Stimulated activated CD4-positive, alpha-beta T cell treated with anti-CD3 and anti-CD28 coated beads, Interleukin-12 subunit alpha, Interleukin-12 subunit beta, amount 100 ng/mL, for 4 hours (primary cell): ENCODE data around the gene SLIT1.

Experiments
- DNase-seq: peaks from one replicate; pipeline ENCODE4 v3.0.0-alpha.2; 2020

The SLIT1 gene

DNA sequence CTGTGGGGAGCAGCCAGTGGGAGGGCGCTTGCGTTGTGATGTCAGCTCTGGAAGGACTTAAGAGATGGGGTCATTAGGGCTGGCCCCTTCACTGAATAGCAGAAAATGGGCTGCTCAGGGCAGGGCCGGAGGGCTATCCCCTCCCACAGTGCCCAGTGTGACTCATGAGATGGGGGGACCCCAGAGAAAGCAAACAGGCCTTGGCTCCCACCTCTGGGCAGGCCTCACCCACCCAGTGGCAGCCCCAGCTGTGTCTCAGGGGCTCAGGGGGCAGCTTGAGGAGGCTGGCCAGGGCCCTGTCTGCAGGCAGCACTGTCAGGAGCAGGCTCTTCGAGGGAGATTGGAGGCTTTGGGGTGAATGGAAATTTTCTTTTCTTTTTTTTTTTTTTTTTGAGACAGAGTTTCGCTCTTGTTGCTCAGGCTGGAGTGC is 168.3 kb downstream of the SLIT1 start:
- DNase-seq = no peak

DNA sequence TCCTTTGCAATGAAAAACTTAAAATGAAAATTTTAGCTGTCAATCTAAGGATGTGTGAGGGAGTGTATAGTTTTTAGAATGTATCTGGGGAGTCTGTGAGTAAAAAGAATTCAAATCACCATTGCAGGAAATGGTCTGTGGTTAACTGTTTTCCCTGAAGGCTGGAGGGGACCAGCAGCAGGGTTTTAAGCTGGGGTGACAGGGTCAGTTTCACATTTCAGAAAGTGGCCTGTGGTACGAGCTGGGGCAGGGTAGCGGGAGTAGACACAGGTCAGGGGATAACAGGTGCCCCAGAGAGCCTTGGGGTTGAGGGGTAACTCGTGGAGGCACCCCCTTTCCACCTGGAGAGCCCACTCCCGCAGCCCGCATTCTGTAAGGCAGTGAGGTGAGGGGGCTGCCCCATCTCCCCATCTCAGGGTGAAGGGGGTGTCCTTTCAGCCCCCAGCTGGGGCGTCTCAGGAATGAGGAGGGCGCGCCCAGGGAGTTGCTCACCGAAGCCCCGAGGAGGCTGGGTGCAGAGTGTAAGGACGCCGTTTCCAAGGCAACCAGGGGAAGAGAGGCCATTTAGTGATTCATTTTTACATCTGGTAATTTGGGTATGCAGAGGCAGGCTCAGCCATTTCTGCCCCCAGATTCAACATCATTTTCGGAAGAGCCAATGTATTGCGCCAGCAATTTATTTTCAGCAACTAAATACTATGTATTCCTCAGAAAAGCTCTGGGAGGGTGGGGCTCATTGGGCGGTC is 168.9 kb downstream of the SLIT1 start:
- no peak for DNase-seq

DNA sequence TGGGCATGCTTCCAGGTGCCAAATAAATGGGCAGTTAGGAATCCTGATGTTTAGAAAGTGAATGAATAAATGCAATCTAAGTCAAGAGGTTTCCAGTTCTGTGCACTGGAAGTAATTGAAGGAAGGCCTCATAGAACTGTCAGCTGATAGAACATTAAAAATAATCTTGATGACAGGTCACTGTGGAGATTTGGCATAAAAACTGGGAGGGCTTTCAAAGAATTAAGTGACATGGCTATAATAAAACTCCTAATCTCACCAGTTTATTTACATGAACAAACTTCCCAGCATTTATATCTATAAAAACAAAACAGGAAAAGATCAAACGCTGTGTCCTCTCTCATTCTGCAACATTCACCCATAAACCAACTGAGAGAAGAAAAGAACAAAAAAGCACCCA is 170.5 kb downstream of the SLIT1 start:
- no peak for DNase-seq

DNA sequence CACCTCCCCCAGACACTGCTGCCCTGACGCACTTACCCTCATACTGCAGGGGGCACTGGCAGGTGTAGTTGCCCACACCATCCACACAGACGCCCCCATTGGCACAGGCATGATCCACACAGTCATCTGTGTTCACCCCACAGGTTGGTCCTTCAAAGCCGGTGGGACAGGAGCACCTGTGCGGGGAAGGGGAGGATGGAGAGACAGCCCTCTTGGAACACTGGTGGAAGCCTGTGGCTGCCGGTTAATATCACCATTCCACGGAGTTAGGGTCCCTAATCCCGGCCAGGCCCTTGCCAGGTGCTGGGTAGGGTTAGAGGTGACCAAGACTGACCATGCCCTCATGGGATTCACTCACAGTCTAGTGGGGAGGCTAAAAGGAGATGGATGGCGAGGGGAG is 171.8 kb downstream of the SLIT1 start:
- DNase-seq = no peak

DNA sequence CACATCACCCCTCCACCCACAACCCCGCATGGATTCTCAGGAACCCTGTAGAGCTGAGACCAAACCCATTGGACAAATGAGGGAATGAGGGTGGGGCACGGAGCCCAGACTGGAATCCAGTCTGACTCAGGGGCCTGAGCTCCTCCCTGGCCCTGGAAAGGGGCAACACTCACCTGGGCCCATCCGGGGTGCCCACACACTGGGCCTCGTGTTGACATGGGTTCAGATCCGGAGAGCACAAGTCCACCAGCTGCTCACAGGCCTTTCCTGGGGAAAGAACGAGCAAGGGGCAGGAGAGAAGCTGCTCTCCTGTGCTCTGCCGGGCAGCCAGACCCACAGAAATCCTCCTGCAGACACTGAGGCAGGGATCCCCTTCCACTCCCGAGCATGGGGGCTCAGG is 172.2 kb downstream of the SLIT1 start:
- DNase-seq = no peak

DNA sequence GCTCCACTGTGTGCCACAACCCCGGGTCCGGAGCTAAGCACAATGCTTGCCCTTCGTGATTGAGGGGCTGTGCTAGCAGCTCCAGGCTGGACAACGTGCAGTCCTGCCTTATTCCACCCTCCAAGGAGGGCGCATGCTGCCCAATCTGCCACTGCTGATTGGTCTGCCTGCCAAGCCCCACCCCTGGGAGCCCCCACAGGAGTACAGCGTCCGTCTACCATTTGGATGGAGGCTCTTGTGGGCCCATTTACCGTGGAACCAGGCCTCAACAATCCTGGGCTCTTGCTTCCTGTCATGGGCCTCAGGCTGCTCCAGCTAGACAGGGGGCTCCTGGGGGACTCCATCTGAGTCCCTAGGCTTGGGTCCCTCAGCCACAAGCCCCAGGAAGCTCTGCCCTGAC is 173.3 kb downstream of the SLIT1 start:
- no peak for DNase-seq

DNA sequence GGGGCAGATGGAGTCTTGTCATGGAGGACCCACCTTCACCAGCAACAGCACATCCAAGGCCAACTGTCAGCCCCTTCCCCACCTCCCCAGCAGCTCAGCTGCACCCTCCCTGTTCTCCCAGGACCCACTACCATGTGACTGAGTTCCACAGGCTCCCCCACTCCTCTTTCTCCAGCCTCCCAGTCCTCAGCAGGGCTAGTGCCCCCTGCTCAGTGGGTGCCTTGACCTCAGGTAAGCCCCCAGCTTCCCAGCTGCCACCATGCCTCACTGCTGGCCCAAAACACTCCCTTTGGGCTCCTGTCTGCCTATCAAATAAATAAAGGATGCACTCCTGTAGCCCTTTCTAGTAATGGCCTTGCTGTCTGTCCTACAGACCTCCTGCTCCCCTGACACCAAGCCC is 174.4 kb downstream of the SLIT1 start:
- DNase-seq = no peak

DNA sequence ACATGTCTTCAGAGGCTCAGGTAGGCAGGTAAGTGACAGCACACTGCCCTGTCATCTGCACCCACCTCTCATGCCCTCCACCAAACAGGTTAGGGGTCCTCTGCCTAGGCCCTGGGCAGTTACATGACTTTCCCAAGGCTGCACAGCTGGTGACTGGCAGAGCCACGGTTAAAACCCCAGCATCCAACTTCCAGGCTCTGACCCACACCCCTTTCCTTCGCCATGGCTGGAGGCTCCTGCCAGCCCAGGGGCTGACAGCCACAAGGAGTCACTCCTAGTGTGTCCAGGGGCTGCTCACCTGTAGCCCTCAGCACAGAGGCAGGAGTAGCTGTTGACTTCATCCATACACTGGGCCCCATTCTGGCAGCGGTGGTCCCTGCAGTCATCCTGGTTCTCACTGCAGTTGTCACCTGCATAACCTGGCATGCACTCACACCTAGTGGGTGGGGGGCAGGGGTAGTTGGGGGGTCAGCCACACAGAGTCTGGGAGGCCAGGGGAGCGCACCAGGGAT is 175.0 kb downstream of the SLIT1 start:
- no peak for DNase-seq

DNA sequence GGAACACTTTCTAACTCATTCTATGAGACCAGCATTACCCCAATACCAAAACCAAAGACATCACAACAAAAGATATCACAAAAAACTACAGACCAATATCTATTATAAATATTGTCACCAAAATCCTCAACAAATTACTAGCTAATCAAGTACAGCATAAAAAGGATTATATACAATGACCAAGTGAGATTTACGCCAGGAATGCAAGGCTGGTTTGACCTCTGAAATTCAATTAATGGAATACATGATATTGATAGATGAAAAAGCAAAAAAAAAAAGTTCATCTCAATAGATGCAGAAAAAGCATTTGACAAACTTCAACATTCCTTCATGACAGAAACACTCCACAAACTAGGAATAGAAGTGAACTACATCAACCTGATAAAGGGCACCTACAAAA is 178.3 kb downstream of the SLIT1 start:
- DNase-seq = no peak

DNA sequence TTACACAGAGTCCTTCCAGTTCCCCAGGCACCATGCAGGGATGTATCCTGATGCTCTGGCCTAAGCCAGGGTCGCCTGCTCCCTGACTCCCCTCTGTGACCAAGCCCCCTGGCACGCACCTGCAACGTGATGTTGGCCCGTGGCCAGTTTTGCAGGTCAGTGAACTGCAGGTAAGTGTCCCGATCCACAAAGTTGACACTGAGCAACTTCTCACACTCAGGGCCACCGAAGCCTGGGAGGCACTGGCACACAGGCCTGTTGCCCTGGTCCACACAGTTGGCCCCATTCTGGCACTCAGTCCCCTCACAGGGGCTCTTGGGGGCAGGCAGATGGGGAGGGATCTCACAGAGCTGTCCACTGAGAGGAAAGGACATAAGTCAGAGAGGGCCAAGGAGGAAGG is 179.4 kb downstream of the SLIT1 start:
- DNase-seq = no peak

DNA sequence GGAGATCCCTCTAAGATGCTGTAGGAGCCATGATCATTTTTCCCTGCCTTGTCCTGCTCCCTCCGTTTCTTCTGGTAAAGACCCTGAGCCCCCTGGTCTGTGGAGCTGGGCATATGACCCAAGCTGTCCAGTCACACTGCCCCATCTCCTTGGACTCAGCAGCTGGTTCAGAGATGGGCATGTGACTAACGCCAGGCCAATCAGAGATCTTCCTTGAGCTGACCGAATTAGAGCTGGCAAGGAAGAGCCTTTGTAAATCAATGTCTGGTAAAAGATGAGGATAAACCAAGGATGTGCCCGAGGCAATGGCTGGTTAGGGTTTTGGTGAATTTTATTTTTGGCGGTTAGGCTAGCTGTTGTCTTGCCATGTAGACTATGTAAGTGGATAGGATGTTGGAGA is 180.4 kb downstream of the SLIT1 start:
- DNase-seq = no peak

DNA sequence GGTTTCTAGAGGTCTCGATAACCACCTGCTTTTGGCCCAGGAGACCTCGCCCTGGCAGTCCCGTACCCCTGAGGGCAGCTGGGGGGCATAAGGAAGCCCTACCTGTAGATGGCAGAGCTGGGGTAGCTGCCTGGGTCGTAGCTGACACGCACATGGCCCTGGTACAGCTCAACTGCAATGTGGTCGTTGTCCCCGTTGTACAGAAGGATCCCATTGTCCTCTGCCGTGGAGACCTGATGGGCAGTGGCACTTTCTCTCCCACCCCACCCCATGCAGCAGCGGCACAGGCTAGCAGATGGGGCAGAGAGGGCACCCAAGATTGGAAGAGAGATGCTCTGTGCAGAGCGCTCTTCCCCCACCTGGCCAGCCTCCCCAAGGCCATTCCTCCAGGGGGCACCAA is 181.2 kb downstream of the SLIT1 start:
- DNase-seq = no peak

DNA sequence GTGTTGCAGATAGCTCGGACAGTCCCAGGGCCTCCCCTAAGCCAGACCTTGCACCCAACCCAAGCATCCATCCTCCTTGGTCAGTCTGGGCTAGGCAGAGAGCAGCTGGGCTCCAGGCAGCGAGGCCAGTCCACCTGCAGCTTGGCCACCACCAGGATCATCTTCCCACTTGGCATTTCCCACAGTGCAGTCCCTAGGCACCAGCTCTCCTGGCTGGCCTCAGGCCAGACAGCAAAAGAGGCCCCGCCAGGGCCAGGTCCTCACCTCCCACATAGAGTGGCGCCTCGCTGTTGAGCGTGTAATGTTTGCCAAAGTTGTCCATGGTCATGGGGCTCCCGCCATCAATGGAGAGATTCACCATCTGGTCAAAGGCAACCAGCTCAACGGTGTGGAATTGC is 182.0 kb downstream of the SLIT1 start:
- DNase-seq = no peak

DNA sequence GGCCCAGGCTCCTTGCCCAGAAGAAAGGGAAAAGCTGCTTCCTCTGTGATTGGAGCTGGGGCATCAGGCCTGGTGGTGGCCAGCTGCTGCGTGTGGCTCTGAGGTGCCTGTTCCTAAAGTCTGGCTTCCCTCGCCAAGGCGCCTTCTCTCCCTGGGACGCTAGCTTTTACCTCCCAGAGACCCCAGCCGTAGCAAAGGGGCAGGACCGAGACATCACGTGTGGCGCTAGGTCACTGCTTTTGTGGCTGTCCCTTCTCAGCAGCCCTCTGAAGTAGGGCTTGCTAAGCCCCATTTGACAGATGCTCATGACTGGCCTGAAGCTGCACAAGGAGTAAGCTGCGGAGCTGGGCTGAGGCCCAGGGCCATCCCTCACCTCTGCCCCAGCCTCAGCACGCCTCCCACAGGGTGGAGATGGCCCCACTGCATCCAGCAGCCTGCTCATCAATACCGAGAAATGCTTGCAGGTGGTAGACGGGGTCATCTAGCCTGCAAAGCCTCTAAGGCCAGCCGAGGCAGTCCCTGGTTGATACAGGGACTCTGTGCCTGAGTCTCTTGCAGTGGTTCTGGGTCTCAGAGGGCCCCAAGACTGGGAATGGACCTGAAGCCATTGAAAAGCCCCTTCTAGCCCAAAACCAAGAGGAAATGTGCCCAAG is 182.5 kb downstream of the SLIT1 start:
- DNase-seq = no peak

DNA sequence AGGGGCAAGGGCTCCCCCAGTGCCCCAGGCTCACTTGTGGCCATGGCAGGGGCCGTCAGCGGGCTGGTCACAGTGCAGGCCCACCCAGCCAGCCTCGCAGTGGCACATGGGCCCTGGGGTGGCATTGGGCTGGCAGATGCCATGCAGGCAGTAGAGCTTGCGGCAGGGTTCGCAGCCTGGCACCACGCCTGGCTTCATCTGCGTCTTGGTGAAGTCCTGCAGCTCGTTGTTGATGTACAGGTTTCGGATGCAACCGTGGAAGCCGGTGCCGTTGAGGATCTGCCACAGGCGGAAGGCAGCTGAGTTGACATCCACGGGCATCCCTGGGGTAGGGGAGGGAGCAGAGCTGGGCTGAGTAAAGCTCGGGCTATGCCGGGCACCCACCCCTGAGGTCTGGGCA is 183.1 kb downstream of the SLIT1 start:
- no peak for DNase-seq

DNA sequence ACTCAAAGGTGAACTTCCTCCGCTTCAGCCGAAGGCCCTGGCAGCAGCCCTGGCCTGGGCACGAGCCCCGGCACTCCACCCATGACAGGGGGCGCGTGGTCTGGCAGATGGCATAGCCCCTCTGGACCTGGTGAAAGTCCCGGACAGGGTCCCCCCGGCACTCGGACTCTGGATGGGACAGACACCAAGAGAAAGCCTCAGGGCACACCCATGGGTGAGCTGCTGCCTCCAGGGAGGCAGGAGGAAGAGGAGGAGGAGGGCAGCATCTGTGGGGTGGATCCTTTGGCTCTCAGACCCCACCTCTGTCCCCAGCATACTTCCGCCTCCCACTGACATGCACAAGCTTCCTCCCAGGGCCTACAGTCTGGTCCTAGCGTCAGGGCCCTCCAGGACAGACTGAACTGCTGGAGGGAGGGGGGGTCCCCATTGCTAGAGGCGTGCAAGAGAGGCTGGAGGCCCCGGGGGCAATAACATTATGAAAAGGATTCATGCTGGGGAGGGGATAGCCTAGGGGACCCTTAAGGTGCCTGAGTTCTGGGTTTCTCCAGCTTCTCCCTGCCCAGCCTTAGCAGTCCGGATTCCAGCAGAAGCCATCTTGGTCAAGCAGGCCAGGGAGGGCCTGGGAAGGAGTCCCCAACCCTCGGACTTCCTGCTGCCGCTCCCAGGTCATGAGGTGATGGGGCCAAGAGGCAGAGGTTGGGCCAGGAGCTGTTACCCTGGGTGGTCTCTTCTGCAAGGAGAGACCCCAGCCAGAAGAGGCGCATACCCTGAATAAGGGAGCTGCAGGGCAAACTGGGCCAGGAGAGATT is 184.4 kb downstream of the SLIT1 start:
- DNase-seq = no peak

DNA sequence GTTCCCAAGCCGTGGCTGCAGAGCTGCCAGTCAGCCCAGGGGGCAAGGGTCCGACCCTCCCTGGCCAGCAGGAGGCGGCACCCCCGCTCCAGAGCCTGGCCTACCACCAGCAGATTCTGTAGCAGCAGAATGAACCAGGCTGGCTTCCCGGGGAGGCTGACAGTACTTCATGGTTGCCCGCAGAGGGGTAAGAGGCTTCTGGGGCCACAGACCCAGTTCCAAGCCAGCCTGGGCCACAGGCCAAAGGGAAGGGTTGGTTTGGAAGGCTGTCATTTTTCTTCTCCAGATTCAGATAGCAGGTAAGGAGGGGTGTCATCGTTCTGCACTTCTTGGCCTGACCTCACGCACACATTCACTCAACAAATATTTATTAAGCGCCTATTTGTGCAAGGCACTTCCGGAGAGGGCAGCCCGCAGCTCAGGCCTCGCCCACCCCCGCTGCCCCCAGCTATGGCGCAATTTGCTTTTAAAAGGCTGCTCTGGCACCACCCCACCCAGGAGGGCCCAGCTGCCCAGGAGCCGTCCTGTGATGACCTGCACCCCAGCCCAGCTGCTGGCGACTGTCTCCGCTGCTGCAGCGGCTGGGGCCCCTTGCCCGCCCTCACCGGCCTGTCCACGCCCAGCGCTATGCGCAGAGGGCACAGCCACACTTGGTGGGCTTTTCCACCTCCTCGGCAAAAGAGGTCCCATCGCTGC is 185.1 kb downstream of the SLIT1 start:
- DNase-seq = no peak

DNA sequence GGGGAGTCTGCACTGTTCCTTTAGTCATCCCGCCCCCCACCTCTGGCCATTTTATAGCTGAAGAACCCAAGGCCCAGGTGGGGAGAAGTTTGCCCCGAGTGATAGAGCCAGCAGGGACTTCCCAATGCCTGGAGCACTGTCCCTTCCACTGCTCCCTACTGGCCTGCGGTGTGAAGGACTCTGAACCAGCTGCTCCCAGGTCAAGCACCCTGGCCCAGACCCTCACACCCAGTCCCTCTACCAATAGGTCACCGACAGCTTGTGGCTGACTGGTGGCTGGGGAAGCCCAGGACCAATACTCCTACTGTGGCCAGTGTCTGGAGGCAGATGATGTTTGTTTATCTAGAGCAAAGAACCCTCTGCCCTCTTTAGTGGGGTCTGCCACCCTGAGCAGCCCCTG is 185.8 kb downstream of the SLIT1 start:
- DNase-seq = no peak

DNA sequence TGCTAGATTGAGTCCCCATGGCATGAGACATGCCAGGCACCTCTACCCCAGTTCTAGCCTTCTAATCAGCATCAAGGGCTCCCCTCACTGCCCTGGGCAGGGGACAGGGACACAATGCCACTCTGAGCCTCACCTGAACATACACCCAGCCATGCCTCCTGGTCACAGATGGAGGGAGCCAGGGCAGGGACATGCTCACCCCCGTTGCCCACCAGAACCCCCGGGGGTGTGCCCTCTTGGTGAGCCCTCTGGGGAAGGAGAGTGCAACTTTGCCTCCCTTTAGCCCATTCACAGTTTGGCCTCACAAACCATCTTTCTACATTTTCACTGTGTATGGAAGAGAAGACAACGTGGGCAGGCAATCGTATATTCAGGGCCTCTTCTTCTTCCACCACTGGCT is 186.4 kb downstream of the SLIT1 start:
- DNase-seq = no peak

DNA sequence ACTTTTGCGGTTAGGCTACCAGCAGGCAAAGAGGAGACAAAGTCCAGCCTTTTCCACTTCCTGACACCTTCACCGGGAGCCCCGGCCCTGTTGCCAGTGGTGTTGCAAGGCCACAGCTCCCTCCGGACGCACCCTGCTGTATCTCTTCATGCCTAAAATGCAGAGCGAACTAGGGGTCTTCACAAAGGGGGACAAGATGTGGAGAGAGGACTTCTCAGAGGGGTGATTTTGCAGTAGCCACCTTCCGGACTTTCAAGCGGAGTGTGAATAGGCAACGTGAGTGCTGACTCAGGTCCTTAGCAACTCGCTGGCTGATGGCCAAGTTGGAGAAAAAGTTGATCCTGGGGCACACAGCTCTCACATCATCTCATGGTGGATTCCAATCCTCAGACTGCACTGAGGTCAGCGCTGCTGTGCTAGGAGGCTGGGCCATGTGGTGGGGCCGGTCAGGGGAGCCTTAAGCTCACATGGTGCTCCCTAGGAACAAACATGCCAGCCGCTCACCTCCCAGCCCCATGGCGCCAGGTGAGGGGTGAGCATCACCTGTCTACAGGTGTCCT is 187.3 kb downstream of the SLIT1 start:
- no peak for DNase-seq

DNA sequence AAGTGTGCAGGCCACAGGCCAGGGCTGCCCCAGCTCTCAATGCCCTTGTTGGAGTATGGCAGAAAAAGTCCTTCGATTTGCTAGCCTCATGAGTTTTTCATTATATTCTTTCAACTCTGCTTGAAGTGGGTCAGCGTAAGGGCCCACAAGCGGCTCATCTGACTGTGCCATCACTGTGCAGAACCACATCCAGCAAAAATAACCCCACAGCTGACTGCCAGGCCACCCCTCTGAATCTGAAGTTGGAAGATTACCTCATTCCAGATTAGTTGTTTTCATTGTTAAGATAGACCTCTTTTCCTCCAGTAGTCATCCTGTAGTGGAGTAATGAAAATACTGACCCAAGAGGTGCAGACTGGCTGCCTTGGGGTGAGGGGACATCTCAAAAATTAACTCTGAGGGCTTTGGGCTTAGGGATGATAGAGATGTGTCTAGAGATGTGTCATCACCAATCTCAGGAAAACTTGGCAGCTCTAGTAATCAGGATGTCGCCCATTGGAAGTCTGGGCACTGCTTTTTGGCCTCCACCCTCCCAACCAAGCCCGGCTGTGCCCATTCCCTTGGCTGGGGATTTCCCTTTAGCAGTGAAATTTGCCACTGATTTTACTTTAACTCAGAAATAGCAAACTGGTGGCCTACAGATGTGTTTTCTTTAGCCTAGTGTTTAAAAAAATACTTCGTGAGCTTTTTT is 189.3 kb downstream of the SLIT1 start:
- DNase-seq = no peak

DNA sequence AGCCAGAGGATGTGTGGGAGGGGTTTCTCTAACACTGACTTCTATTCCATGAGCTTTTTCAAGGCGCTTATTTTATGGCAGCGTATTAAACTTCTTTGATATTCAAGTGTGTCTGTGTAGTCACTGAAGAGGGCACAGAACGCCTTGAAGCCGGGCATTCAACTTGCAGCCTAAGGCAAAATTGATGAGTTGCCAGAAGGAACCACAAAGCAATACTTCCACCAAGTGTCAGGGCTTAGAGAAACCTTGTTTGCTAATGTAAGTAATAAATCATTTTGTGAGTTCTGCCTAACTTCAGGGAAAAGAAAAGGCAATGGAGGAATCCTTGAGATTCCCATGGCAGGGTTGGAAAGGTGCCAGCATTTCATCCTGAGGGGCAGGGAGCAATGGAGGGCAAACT is 189.9 kb downstream of the SLIT1 start:
- no peak for DNase-seq
